Stimulated activated CD4-positive, alpha-beta T cell treated with anti-CD3 and anti-CD28 coated beads, TNF-alpha, amount 100 ng/mL, for 24 hours (primary cell): ENCODE measurements around the gene OR10A5.
A peak's percentile ranks its signal among the peaks of the same experiment; 100 is the strongest.
"Not testable (repeated sequence)": the region's sequence is repeated elsewhere in the genome, so short reads cannot be mapped to it uniquely, and the experiment has no call there.

Experiments
- DNase-seq, 3 experiments: peaks; one replicate each; pipeline ENCODE4 v3.0.0-alpha.2; 2020; ENCODE audit warnings: low read depth in 3 of 3

The OR10A5 gene

GRCh38 chr11:6845383-6845782 is at the start of gene OR10A5:
TSS of gene OR10A5 (plus strand) at chr11:6845683. CDS start at chr11:6845683, 0 bp downstream.
- no peak for DNase-seq

- no peak for DNase-seq
Observed at GRCh38 chr11:6799402-6799801, 46.1 kb upstream of the OR10A5 start, which contains the start of gene OR6A2. TSS of gene OR6A2 (minus strand) at chr11:6799689. CDS start at chr11:6795708, 3,981 bp downstream.

GRCh38 chr11:6801075-6801474 is 44.4 kb upstream of the OR10A5 start:
- not testable (repeated sequence) for DNase-seq

GRCh38 chr11:6812390-6813005 is 33.0 kb upstream of the OR10A5 start:
- DNase-seq, result peak in 2 of 3 experiments; percentile 4 to 23

GRCh38 chr11:6813656-6814055 is 31.8 kb upstream of the OR10A5 start:
- no peak for DNase-seq

- DNase-seq, result no peak
Observed at GRCh38 chr11:6817694-6818093, 27.8 kb upstream of the OR10A5 start.

- DNase-seq, result no peak
Observed at GRCh38 chr11:6818967-6819366, 26.5 kb upstream of the OR10A5 start.

GRCh38 chr11:6824136-6824823 is 21.2 kb upstream of the OR10A5 start:
- no peak for DNase-seq

- no peak for DNase-seq
Observed at GRCh38 chr11:6825231-6825744, 20.2 kb upstream of the OR10A5 start.

GRCh38 chr11:6828103-6828502 is 17.4 kb upstream of the OR10A5 start:
- no peak for DNase-seq

- no peak for DNase-seq
Observed at GRCh38 chr11:6833356-6833755, 12.1 kb upstream of the OR10A5 start.

GRCh38 chr11:6834021-6834420 is 11.5 kb upstream of the OR10A5 start:
- DNase-seq, result no peak

GRCh38 chr11:6841694-6842093 is 3.8 kb upstream of the OR10A5 start:
- no peak for DNase-seq

- DNase-seq, result no peak
Observed at GRCh38 chr11:6843670-6844069, 1.8 kb upstream of the OR10A5 start.

GRCh38 chr11:6844356-6844755 is 1.1 kb upstream of the OR10A5 start:
- no peak for DNase-seq

- DNase-seq, result no peak
Observed at GRCh38 chr11:6850526-6850925, 5.0 kb downstream of the OR10A5 start.

- DNase-seq, result not testable (repeated sequence)
Observed at GRCh38 chr11:6854801-6855200, 9.3 kb downstream of the OR10A5 start.

GRCh38 chr11:6855971-6856541 is 10.6 kb downstream of the OR10A5 start:
- DNase-seq, result no peak

- DNase-seq, result no peak
Observed at GRCh38 chr11:6856871-6857270, 11.4 kb downstream of the OR10A5 start.

- DNase-seq, result no peak
Observed at GRCh38 chr11:6862961-6863360, 17.5 kb downstream of the OR10A5 start, which contains the start of gene OR10A2. TSS of gene OR10A2 (plus strand) at chr11:6863057. CDS start at chr11:6869755, 6,698 bp downstream.

- DNase-seq, result no peak
Observed at GRCh38 chr11:6864438-6864837, 19.0 kb downstream of the OR10A5 start.

GRCh38 chr11:6871278-6871677 is 25.8 kb downstream of the OR10A5 start:
- no peak for DNase-seq

- no peak for DNase-seq
Observed at GRCh38 chr11:6875761-6876160, 30.3 kb downstream of the OR10A5 start.
